OCI-LY3 (cell line): ENCODE measurements around the gene HIVEP3.

Experiments used
- EZH2phosphoT487 ChIP-seq: fragments of 200-600 bp; shearing (Covaris generic); IDR thresholded peaks from 2 replicates; pipeline ENCODE4 v1.6.1; 2018; ENCODE audit warnings: antibody characterized with exemption, mixed run types, low read depth
- TF ChIP-seq, protein P1 (sequence below): fragments of 200-600, 300-600 bp; sonication (generic); IDR thresholded peaks from 2 replicates; pipeline ENCODE4 v1.5.1; 2014; ENCODE audit warnings: antibody characterized with exemption, low read length, low read depth

GRCh38 chr1:41465741-41466140 is 453.0 kb downstream of the HIVEP3 start:
- TF ChIP-seq, protein P1, sequence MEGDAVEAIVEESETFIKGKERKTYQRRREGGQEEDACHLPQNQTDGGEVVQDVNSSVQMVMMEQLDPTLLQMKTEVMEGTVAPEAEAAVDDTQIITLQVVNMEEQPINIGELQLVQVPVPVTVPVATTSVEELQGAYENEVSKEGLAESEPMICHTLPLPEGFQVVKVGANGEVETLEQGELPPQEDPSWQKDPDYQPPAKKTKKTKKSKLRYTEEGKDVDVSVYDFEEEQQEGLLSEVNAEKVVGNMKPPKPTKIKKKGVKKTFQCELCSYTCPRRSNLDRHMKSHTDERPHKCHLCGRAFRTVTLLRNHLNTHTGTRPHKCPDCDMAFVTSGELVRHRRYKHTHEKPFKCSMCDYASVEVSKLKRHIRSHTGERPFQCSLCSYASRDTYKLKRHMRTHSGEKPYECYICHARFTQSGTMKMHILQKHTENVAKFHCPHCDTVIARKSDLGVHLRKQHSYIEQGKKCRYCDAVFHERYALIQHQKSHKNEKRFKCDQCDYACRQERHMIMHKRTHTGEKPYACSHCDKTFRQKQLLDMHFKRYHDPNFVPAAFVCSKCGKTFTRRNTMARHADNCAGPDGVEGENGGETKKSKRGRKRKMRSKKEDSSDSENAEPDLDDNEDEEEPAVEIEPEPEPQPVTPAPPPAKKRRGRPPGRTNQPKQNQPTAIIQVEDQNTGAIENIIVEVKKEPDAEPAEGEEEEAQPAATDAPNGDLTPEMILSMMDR, result no peak
- TF ChIP-seq EZH2phosphoT487, result no peak
